Right lobe of liver (tissue), 6 donors: ENCODE measurements around the gene SH3RF1. TPM values are rescaled to one million over a fixed set of nuclear protein-coding genes. Genes with fewer than 3 reads are reported as not detected.

Experiments used
- ATAC-seq, 4 donors: fragments of 200-7000 bp; cut with Tn5 transposase; one replicate each; pipeline ENCODE4 v1.9.1; 2020; ENCODE audit warnings: mild to moderate bottlenecking in 4 of 4, moderate library complexity in 4 of 4
- DNase-seq, 3 donors: peaks; one replicate each; pipeline ENCODE4 v3.0.0-alpha.2; 2020
- H3K27ac ChIP-seq, 3 donors: fragments of 200-600 bp; one replicate each; pipeline ENCODE4 v1.8.0; 2022
- H3K27me3 ChIP-seq, 2 donors: fragments of 200-600 bp; one replicate each; pipeline ENCODE4 v1.8.0; 2022
- H3K36me3 ChIP-seq, 4 donors: fragments of 200-600 bp; sonication (generic) in 1 of 4; one replicate each; pipeline versions ENCODE4 v1.5.1 to v1.8.0; 2017 to 2022; ENCODE audit warnings: control low read depth in 1 of 4
- H3K4me1 ChIP-seq, 4 donors: fragments of 200-600 bp; sonication (generic) in 1 of 4; one replicate each; pipeline versions ENCODE4 v1.5.1 to v1.8.0; 2017 to 2022; ENCODE audit warnings: control low read depth in 1 of 4
- H3K4me3 ChIP-seq, 3 donors: fragments of 200-600 bp; one replicate each; pipeline ENCODE4 v1.8.0; 2022
- H3K9me3 ChIP-seq, 4 donors: fragments of 200-600 bp; sonication (generic) in 1 of 4; one replicate each; pipeline versions ENCODE4 v1.5.1 to v1.8.0; 2017 to 2022; ENCODE audit warnings: control low read depth in 1 of 4
- POLR2A ChIP-seq: fragments of 450-650 bp; IDR thresholded peaks from one replicate; pipeline ENCODE4 v1.6.1; 2017; ENCODE audit warnings: antibody characterized with exemption, mild to moderate bottlenecking
- WGBS: methylation state at CpG from one replicate; pipeline ENCODE4 v1.1.6; 2018; ENCODE audit warnings: low coverage, low lambda C conversion rate; ENCODE audit not compliant: insufficient coverage; ENCODE audit errors: missing lambda C conversion rate; 5-methylcytosine and 5-hydroxymethylcytosine counted together
- intact Hi-C, 2 donors: fragments of 100-400 bp; cut with DNase I; formaldehyde crosslinking; loops; one replicate each; pipeline versions ENCODE4 v1.11.2 to v1.14.1; 2022
- total RNA-seq, 6 experiments: library from RNA; depleted of rRNA in 2 of 6; stranded (reverse); fragments of >200 nt in 2 of 6; fragmentation: NEBNext Ultra II Directional in 3 of 6; extraction: Animal tissue kit (Norgen Biotek cat#: 25700) in 3 of 6; gene quantifications; one replicate each; pipeline versions ENCODE4 v1.1.0 to v1.2.4, GENCODE V29; 2016 to 2023
- TF ChIP-seq, protein P1 (sequence below), 4 donors: fragments of 200-600 bp in 3 of 4; fragments of 450-650 bp in 1 of 4; IDR thresholded peaks; one replicate each; pipeline versions ENCODE4 v1.5.1 to v1.8.0; 2016 to 2022; ENCODE audit warnings: antibody characterized with exemption in 4 of 4, mild to moderate bottlenecking in 2 of 4
- donor health status: DM: no; HTN: yes; CAD: no.
- donor health status: DM: no; HTN: no; CAD: no.
- donor health status: DM: no; HTN: no; CAD: no.
- donor health status: DM: no; HTN: yes; CAD: no.
- donor health status: DM: no; HTN: yes; CAD: no.

The SH3RF1 gene
- total RNA-seq, 6 experiments from 2014 or later = 5.5 to 11.0 (median 7.3) TPM

GRCh38 chr4:169202878-169203277 is 67.9 kb downstream of the SH3RF1 start:
- ATAC-seq (no peak), DNase-seq (no peak)
- Histone ChIP-seq H3K36me3 (no peaks in the 10 kb centered on the region), H3K4me1 (peaks cover 0 to 37% (median 7%) of the 10 kb centered on the region in 4 donors), H3K9me3 (no peaks in the 10 kb centered on the region), H3K27me3 (no peaks in the 10 kb centered on the region), H3K4me3 (no peak overlapping the region), H3K27ac (no peak overlapping the region)
- 19% methylated on average over 1 of the region's 1 CpG for WGBS
- no peak for TF ChIP-seq POLR2A
- TF ChIP-seq, protein P1, sequence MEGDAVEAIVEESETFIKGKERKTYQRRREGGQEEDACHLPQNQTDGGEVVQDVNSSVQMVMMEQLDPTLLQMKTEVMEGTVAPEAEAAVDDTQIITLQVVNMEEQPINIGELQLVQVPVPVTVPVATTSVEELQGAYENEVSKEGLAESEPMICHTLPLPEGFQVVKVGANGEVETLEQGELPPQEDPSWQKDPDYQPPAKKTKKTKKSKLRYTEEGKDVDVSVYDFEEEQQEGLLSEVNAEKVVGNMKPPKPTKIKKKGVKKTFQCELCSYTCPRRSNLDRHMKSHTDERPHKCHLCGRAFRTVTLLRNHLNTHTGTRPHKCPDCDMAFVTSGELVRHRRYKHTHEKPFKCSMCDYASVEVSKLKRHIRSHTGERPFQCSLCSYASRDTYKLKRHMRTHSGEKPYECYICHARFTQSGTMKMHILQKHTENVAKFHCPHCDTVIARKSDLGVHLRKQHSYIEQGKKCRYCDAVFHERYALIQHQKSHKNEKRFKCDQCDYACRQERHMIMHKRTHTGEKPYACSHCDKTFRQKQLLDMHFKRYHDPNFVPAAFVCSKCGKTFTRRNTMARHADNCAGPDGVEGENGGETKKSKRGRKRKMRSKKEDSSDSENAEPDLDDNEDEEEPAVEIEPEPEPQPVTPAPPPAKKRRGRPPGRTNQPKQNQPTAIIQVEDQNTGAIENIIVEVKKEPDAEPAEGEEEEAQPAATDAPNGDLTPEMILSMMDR (IDR thresholded peaks at IDR 0.05) = no peak
- intact Hi-C loops = no loop called here

DNA sequence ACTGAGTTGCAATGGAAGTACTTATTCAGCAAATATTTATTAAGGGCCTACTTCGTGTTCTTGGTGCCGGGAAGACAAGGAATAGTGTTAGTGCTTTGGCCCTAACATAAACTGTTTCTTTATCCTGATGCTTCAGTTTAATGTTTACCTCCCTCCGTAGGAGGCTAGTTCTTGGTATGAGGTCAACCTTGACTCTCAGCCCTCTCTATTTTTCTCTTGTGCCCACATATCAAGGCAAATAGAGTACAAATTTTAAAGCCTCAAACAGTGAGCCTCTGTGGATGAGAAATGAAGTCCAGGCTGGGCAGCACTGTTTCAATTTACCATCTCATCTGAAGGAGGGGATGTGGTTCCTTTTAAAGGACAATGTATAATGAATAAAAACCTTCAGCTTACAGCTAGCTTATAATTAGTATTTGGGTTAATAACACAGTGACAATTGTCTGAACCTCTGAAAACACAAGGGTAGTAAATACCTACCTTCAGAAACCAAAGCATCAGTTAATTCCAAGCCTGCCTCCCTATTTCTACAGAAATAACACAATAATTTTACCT is 68.5 kb downstream of the SH3RF1 start:
- 25% methylated on average over 3 of the region's 3 CpGs for WGBS
- H3K9me3 ChIP-seq = no peaks in the 10 kb centered on the region
- H3K4me1 ChIP-seq = peaks cover 0 to 37% (median 7%) of the 10 kb centered on the region in 4 donors
- no peaks in the 10 kb centered on the region for H3K27me3 ChIP-seq
- TF ChIP-seq, protein P1 (IDR thresholded peaks at IDR 0.05) = no peak
- TF ChIP-seq POLR2A = no peak
- no peak overlapping the region for H3K4me3 ChIP-seq
- no peaks in the 10 kb centered on the region for H3K36me3 ChIP-seq
- H3K27ac ChIP-seq = peak overlapping the region in 1 of 3 donors; percentile 19
- intact Hi-C loops = no loop called here
- ATAC-seq = peak; percentile 33 to 42 (median 38)
- no peak for DNase-seq

DNA sequence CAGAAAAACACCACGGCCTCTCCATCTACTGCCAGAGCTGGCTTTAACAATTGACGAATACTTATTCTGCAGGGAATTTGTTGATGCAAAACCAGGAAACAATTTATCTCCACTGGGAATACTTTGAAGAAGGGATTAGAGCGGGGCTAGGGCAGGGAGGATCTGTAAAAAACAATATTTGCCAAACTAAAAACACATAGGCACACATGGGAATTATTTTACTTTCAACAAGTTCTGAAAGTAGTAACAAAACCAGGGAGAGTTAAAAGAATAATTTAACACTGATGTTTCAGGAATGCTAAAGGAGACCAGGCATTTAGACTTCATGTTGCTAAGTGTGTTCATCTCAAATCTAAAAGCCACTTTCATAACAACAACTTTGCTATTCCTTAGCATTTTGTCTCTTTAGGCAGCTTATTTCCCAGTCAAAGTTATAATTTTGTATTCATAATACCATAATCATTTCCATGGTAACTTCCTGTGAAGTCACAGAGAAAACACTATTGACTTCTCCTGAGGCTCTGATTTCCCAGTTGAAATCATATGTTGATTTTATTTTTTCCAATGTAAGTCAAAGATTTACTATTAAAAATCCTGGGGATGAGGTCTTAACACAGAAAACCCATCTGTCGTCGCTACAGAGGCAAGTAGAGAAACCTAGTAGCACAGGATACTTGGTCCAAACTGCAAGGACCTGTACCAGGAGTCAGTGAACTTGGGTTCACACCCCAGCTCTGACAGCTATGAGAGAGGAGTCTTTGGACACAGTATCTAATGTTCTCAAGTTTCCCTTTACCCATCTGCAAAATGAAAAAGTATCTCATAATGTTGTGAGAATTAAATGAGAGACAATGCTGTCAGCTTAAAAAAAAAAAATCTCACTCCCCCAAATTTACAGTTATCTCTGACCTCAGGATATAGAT is 69.3 kb downstream of the SH3RF1 start:
- intact Hi-C loops = no loop called here
- H3K4me3 ChIP-seq = no peak overlapping the region
- no peaks in the 10 kb centered on the region for H3K36me3 ChIP-seq
- DNase-seq (no peak), ATAC-seq (peak; percentile 56 to 88 (median 73))
- WGBS = 49% methylated on average over 5 of the region's 5 CpGs
- H3K9me3 ChIP-seq = no peaks in the 10 kb centered on the region
- H3K4me1 ChIP-seq = peaks cover 0 to 37% (median 7%) of the 10 kb centered on the region in 4 donors
- no peak for TF ChIP-seq POLR2A
- TF ChIP-seq, protein P1 (IDR thresholded peaks at IDR 0.05) = no peak
- H3K27me3 ChIP-seq = no peaks in the 10 kb centered on the region
- peak overlapping the region in 1 of 3 donors; percentile 19 for H3K27ac ChIP-seq

- Histone ChIP-seq H3K36me3 (no peaks in the 10 kb centered on the region), H3K4me1 (peaks cover 0 to 33% (median 7%) of the 10 kb centered on the region in 4 donors), H3K4me3 (no peak overlapping the region), H3K9me3 (no peaks in the 10 kb centered on the region), H3K27me3 (no peaks in the 10 kb centered on the region), H3K27ac (peak overlapping the region in 2 of 3 donors; percentile 15 to 44)
- TF ChIP-seq, protein P1 (IDR thresholded peaks at IDR 0.05) = no peak
- TF ChIP-seq POLR2A = no peak
- 55% methylated on average over 4 of the region's 4 CpGs for WGBS
- intact Hi-C loops = no loop called here
- ATAC-seq (peak; percentile 49 to 60 (median 55)), DNase-seq (no peak)
These were observed 70.3 kb downstream of the SH3RF1 start for GRCh38 chr4:169200361-169201030.
